Ectodermal cell (in vitro differentiated cells): ENCODE results near the gene LAMC3.

Experiments used
- H3K27ac ChIP-seq: 2 replicates; pipeline ENCODE4 v1.7.0; 2013; ENCODE audit warnings: mild to moderate bottlenecking, low read depth, low read length; ENCODE audit not compliant: insufficient read depth, poor library complexity, severe bottlenecking
- H3K27me3 ChIP-seq: 2 replicates; pipeline ENCODE4 v1.7.0; 2013; ENCODE audit warnings: mild to moderate bottlenecking, low read length; ENCODE audit not compliant: insufficient read depth, control insufficient read depth, poor library complexity, severe bottlenecking
- H3K36me3 ChIP-seq: one replicate; pipeline ENCODE4 v1.7.0; 2013; ENCODE audit warnings: low read length; ENCODE audit not compliant: control insufficient read depth, insufficient read depth
- H3K4me1 ChIP-seq: one replicate; pipeline ENCODE4 v1.7.0; 2013; ENCODE audit warnings: low read length; ENCODE audit not compliant: control insufficient read depth, insufficient read depth
- H3K4me3 ChIP-seq: 2 replicates; pipeline ENCODE4 v1.7.0; 2013; ENCODE audit warnings: low read depth, low read length, control low read depth; ENCODE audit not compliant: insufficient read depth
- H3K9me3 ChIP-seq: 2 replicates; pipeline ENCODE4 v1.7.0; 2013; ENCODE audit warnings: mild to moderate bottlenecking, low read length, moderate library complexity; ENCODE audit not compliant: control insufficient read depth
- WGBS, 2 experiments: methylation state at CpG; one replicate each; pipeline ENCODE4 v1.1.7; 2013; ENCODE audit warnings: missing lambda C conversion rate in 2 of 2; 5-methylcytosine and 5-hydroxymethylcytosine counted together

The LAMC3 gene

DNA sequence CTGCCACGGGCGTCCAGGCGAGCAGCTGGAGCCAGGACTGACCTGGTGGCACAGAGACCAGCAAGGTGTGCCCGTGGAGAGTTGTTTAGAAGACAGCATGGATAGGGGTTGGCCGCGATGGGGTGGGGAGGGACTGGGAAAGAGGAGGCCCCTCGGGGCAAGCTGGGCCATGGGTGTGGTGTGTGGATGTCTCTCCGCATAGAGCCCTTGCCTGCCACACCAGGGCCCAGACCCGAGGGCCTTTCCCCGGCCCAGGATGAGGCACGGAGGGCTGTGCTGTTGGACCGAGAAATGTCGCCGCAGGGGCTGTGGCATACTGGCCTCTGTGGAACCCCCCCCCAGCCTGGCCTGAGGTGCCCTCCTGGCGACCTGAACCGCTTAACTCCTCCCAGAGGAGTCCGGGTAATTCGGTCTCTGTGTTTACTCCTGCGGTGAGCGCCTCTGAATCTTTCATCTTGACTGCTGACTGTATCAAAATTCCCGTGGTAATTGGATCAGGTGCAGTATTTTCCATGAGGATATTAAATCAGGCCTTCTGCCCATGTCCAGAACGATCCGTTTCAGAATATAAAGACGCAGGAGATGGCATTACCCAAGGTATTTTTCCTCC lies 22.5 kb upstream of the LAMC3 start:
- WGBS, 2 experiments: 83 to 84% methylated on average over 24 of the region's 24 CpGs
- Histone ChIP-seq H3K36me3 (no peaks in the 10 kb centered on the region), H3K4me1 (peaks cover 26% of the 10 kb centered on the region), H3K27ac (no peak overlapping the region), H3K27me3 (peaks cover under 1% of the 10 kb centered on the region), H3K9me3 (no peaks in the 10 kb centered on the region), H3K4me3 (no peak overlapping the region)

DNA sequence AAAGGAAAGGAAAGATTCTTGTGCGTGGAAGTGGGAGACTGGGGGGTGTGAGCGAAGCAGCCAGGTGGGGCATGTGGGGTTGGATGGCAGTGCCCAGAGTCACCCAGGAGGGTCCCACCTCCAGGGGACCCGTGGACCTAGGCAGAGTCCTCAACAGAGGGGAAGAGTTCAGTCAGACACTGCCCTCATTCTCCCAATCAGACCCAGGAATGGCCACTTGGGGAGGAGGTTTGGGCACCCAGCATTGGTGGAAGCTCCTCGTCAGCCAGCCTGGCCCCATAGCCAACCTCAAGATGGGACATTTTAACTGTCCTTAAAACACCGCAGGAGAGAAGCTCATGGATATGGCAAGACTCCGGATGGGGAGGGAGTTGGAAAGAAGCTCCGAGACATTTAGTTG lies 21.9 kb upstream of the LAMC3 start:
- Histone ChIP-seq H3K4me3 (no peak overlapping the region), H3K27ac (no peak overlapping the region), H3K36me3 (no peaks in the 10 kb centered on the region), H3K4me1 (peaks cover 20% of the 10 kb centered on the region), H3K9me3 (no peaks in the 10 kb centered on the region), H3K27me3 (peaks cover 6% of the 10 kb centered on the region)
- 88 to 89% methylated on average over 7 of the region's 7 CpGs for WGBS, 2 experiments

DNA sequence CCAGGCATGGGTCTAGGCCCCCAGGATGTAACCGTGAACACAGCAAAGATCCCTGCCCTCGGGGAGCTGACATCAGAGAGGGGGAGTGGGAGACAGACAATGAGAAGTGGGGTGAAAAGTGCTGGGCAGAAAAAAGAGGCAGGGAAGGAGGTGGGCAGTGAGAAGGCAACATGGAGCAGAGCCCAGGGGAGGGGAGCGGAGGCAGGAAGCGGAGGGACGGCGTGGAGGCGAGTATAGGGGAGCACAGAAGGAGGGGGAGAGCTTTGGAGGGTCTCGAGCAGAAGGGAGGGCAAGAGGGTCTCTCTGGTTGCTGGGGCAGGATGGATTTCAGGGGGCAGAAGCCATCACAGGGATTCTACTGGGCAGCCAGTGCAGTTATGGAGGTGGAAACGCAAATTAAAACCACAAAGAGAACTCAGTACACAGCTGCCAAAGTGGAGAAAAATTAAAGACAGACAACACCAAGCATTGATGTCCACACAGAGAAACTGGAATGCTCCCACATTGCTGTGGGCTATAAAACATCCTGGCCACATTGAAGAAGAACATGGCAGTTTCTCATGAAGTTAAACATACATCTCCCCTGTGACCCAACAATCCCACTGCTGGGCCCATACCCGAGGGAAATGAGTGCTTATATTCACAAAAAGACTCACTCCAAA lies 21.1 kb upstream of the LAMC3 start:
- no peak overlapping the region for H3K27ac ChIP-seq
- no peak overlapping the region for H3K4me3 ChIP-seq
- 89 to 91% methylated on average over 10 of the region's 10 CpGs for WGBS, 2 experiments
- H3K27me3 ChIP-seq: peaks cover 6% of the 10 kb centered on the region
- no peaks in the 10 kb centered on the region for H3K9me3 ChIP-seq
- no peaks in the 10 kb centered on the region for H3K36me3 ChIP-seq
- H3K4me1 ChIP-seq: peaks cover 20% of the 10 kb centered on the region

DNA sequence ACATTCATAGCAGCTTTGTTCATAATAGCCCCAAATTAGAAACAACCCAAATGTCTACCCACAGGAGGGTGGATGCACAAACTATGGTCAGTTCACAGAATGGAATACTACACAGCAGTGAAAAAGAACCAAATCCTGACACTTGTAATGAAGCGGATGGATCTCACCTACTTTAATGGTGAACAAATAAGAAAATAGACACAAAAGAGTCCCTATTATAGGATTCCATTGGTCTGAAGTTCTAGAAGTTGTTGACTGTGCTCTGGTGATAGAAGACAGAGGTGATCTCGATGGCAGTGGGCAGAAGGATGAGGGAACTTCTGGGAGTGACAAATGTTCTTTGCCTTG lies 20.6 kb upstream of the LAMC3 start:
- WGBS, 2 experiments: 92 to 95% methylated on average over 2 of the region's 2 CpGs
- H3K4me3 ChIP-seq: no peak overlapping the region
- H3K9me3 ChIP-seq: no peaks in the 10 kb centered on the region

DNA sequence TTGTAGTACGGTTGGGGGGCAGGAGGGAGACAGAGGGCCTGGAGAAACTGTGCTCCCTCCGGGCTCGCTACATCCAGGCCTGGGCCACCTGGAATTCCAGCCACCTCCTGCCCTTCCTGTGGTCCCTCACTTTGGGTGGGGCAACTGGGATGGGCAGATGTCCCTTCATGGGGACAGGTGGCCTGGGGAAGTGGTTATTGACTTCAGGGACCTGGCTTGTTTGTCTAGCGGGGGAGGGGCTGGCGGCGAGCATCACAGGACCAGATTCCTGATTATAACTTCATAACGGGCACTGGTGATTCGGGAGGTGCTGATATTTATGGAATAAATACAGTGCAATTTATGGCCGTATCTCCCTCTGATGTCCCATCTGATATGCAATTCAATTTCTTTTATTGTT lies 20.1 kb upstream of the LAMC3 start:
- Histone ChIP-seq H3K27ac (no peak overlapping the region), H3K27me3 (peaks cover 6% of the 10 kb centered on the region), H3K36me3 (no peaks in the 10 kb centered on the region), H3K4me1 (peaks cover 20% of the 10 kb centered on the region), H3K4me3 (no peak overlapping the region), H3K9me3 (no peaks in the 10 kb centered on the region)
- 93 to 94% methylated on average over 9 of the region's 9 CpGs for WGBS, 2 experiments

More for the DNA sequence above, 20.6 kb upstream of the LAMC3 start:
- Histone ChIP-seq H3K4me1 (peaks cover 20% of the 10 kb centered on the region), H3K27ac (no peak overlapping the region), H3K27me3 (peaks cover 6% of the 10 kb centered on the region), H3K36me3 (no peaks in the 10 kb centered on the region)

DNA sequence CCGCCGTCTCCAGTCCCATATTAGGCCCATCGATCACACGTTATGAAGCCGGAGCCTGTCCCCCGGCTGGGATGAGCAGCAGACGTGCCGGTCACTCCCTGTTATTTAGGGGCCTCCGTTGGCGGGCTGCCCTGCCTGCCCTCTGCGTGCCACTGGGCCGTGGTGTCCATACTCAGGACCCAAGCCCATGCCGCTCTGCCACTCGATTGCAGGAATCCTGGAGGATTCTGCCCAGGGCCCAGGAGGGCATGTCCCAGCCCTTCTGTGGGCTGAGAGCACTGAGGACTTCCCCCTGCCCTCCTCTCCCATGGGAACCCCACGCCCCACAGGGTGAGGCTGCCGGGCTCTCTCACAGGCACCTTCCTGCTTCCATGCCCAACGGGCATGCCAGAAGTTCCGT lies 19.6 kb upstream of the LAMC3 start:
- H3K9me3 ChIP-seq: no peaks in the 10 kb centered on the region

DNA sequence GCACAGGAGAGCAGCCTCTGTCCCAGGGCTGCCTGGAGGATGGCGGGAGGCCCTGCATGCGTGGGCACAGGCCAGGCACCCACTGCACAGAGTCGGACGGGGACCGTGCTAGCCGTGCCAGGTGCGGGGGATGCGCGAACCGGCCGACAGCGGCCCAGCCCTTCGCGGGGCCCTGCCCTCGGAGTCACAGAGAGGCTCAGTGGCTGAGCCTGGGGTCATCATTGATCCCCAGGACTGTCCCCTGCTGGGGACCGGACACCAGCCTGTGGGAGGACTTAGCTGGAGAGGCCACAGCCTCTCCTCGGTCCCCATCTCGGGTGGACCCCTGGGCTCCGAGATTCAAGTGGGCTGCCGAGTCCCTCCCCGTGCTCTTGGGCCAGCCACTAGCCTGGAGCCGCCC lies 19.1 kb upstream of the LAMC3 start:
- Histone ChIP-seq H3K27ac (no peak overlapping the region), H3K36me3 (no peaks in the 10 kb centered on the region), H3K27me3 (peaks cover 6% of the 10 kb centered on the region), H3K4me3 (no peak overlapping the region), H3K4me1 (peaks cover 20% of the 10 kb centered on the region), H3K9me3 (no peaks in the 10 kb centered on the region)
- WGBS, 2 experiments: 93% methylated on average over 22 of the region's 22 CpGs

More for the DNA sequence above, 19.6 kb upstream of the LAMC3 start:
- H3K36me3 ChIP-seq: no peaks in the 10 kb centered on the region
- H3K4me1 ChIP-seq: peaks cover 20% of the 10 kb centered on the region
- no peak overlapping the region for H3K27ac ChIP-seq
- 92 to 93% methylated on average over 18 of the region's 18 CpGs for WGBS, 2 experiments
- no peak overlapping the region for H3K4me3 ChIP-seq
- H3K27me3 ChIP-seq: peaks cover 6% of the 10 kb centered on the region

DNA sequence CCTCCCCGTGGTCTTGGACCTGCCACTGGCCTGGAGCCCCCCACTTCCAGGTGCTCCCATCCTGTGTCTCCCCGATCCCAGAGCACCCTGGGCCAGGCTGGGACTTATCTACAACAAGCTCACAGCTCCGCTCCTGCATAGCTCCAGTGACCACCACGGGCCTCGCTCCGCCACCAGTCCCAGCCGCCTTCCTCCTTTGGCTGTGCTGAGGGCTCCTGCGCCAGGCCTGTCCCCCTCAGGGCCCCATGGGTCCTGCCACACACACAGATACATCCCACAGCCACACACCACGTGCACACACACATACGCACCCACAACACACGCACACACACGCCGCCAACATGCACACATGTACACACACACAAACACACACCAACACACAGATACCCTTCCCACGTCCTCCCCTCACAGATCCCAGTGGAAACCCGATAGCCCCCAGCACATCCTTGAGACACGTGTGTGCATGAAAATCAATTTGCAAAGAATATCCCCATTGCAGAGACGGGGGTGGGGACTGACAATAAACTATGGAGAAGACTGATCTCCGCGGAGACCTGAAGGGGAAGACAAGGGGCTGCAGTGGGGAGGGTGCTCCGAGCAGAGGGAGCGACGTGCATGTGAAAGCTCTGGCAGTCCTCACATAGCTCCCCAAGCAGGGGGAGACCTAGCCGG lies 18.5 kb upstream of the LAMC3 start:
- Histone ChIP-seq H3K36me3 (no peaks in the 10 kb centered on the region), H3K4me3 (no peak overlapping the region), H3K27me3 (peaks cover 6% of the 10 kb centered on the region), H3K9me3 (no peaks in the 10 kb centered on the region), H3K27ac (no peak overlapping the region), H3K4me1 (peaks cover 23% of the 10 kb centered on the region)
- WGBS, 2 experiments: 74 to 75% methylated on average over 23 of the region's 23 CpGs

DNA sequence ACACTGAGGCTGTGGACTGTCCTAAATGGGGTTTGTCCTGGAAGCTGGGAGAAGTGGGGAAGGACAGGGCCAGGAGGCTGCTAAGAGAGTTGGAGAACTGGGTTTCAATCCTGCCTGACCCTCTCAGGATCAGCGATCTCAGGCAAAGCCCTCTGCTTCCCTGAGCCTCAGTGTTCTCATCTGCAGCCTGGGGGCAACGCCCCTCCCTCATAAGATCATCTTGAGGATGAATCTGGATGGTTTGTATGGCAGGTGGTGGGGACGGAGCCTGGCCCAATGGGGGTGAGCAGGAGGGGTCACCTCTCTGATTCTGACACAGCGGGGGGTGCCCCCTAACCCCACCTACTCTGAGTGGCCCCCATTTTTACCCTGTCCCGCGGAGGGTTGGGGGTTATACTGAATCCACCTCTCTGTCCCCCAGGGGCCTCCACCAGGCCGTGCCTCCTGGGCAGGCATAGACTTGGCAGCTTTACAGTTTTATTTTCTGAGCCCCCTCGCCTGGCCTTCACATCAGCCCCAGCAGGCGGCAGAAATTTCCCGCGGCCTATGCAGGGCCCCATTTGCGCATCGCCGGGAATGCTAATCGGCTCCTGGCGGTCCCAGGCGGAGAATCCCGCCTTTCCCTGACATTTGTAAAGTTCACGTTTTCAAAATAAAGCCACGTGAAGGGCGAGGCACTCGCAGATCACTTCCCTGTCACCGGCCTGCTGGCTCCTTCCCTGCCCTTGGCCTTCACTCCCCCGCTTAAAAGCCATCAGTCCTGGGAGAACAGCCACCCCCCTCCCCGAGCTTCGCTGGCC lies 17.8 kb upstream of the LAMC3 start:
- Histone ChIP-seq H3K36me3 (no peaks in the 10 kb centered on the region), H3K4me1 (peaks cover 27% of the 10 kb centered on the region)
- 46 to 49% methylated on average over 26 of the region's 26 CpGs for WGBS, 2 experiments

More for the DNA sequence above, 17.8 kb upstream of the LAMC3 start:
- no peak overlapping the region for H3K4me3 ChIP-seq
- no peaks in the 10 kb centered on the region for H3K9me3 ChIP-seq
- H3K27me3 ChIP-seq: peaks cover 6% of the 10 kb centered on the region
- H3K27ac ChIP-seq: no peak overlapping the region
